GM21381 (cell line): ENCODE data around the gene ART1.
"Not testable (repeated sequence)": the region's sequence is repeated elsewhere in the genome, so short reads cannot be mapped to it uniquely, and the experiment has no call there.

Experiments used
- ATAC-seq: cut with Tn5 transposase; IDR thresholded peaks from one replicate; pipeline ENCODE4 v1.9.1; 2021; ENCODE audit warnings: mild to moderate bottlenecking, moderate library complexity; ENCODE audit not compliant: unreplicated experiment

ART1 gene

GRCh38 chr11:3644817-3645235 is at the start of gene ART1:
ART1 (plus strand) TSS chr11:3645128; CDS start chr11:3659214, 14,086 bp downstream.
- ATAC-seq: no peak

- ATAC-seq: not testable (repeated sequence)
These were observed 47.2 kb upstream of the ART1 start for GRCh38 chr11:3597743-3598142.

- not testable (repeated sequence) for ATAC-seq
These were observed 44.7 kb upstream of the ART1 start for GRCh38 chr11:3600201-3600600.

GRCh38 chr11:3604167-3604566 is 40.8 kb upstream of the ART1 start:
- ATAC-seq: no peak

GRCh38 chr11:3605283-3605662 is 39.7 kb upstream of the ART1 start:
- ATAC-seq: no peak

- no peak for ATAC-seq
These were observed 39.1 kb upstream of the ART1 start for GRCh38 chr11:3605771-3606203.

GRCh38 chr11:3609416-3610265 is 35.3 kb upstream of the ART1 start:
- ATAC-seq: no peak

- no peak for ATAC-seq
These were observed 34.1 kb upstream of the ART1 start for GRCh38 chr11:3610846-3611245.

GRCh38 chr11:3611976-3612678 is 32.8 kb upstream of the ART1 start:
- no peak for ATAC-seq

GRCh38 chr11:3613998-3614741 is 30.8 kb upstream of the ART1 start:
- ATAC-seq: no peak

GRCh38 chr11:3614742-3615171 is 30.2 kb upstream of the ART1 start:
- peak; percentile 77 for ATAC-seq

GRCh38 chr11:3615998-3616397 is 28.9 kb upstream of the ART1 start:
- no peak for ATAC-seq

GRCh38 chr11:3616721-3617460 is 28.0 kb upstream of the ART1 start:
- ATAC-seq: no peak

GRCh38 chr11:3617990-3618389 is 26.9 kb upstream of the ART1 start:
- ATAC-seq: no peak

GRCh38 chr11:3622521-3622920 is 22.4 kb upstream of the ART1 start:
- no peak for ATAC-seq

- ATAC-seq: no peak
These were observed 21.8 kb upstream of the ART1 start for GRCh38 chr11:3623121-3623520.

- ATAC-seq: no peak
These were observed 21.0 kb upstream of the ART1 start for GRCh38 chr11:3623767-3624458.

GRCh38 chr11:3626250-3626960 is 18.5 kb upstream of the ART1 start:
- no peak for ATAC-seq

GRCh38 chr11:3627291-3627690 is 17.6 kb upstream of the ART1 start:
- no peak for ATAC-seq
